Parathyroid adenoma (tissue), 2 donors: ENCODE measurements around the gene DCANP1.
A peak's percentile ranks its signal among the peaks of the same experiment; 100 is the strongest.

Source experiments
- H2AFZ ChIP-seq: fragments of 300-600 bp; sonication (generic); one replicate; pipeline ENCODE4 v1.7.0; 2017; ENCODE audit warnings: antibody characterized with exemption, mild to moderate bottlenecking
- H3K27ac ChIP-seq: fragments of 300-600 bp; sonication (generic); one replicate; pipeline ENCODE4 v1.7.0; 2017
- H3K27me3 ChIP-seq: fragments of 300-600 bp; sonication (generic); one replicate; pipeline ENCODE4 v1.7.0; 2017; ENCODE audit warnings: low read length; ENCODE audit not compliant: control insufficient read depth, insufficient read depth
- H3K36me3 ChIP-seq: fragments of 300-600 bp; sonication (generic); one replicate; pipeline ENCODE4 v1.7.0; 2017; ENCODE audit warnings: low read length; ENCODE audit not compliant: control insufficient read depth, insufficient read depth
- H3K4me1 ChIP-seq: fragments of 300-600 bp; sonication (generic); one replicate; pipeline ENCODE4 v1.7.0; 2017; ENCODE audit warnings: control low read depth
- H3K4me2 ChIP-seq: fragments of 300-600 bp; sonication (generic); one replicate; pipeline ENCODE4 v1.7.0; 2017; ENCODE audit warnings: low read length
- H3K4me3 ChIP-seq: fragments of 300-600 bp; sonication (generic); one replicate; pipeline ENCODE4 v1.7.0; 2017; ENCODE audit warnings: low read depth, low read length
- H3K79me2 ChIP-seq: fragments of 300-600 bp; sonication (generic); one replicate; pipeline ENCODE4 v1.7.0; 2017; ENCODE audit warnings: control low read depth
- H3K9ac ChIP-seq: fragments of 300-600 bp; sonication (generic); one replicate; pipeline ENCODE4 v1.7.0; 2017; ENCODE audit warnings: mild to moderate bottlenecking
- H3K9me3 ChIP-seq: fragments of 300-600 bp; sonication (generic); one replicate; pipeline ENCODE4 v1.7.0; 2017; ENCODE audit warnings: low read length; ENCODE audit not compliant: control insufficient read depth
- CTCF ChIP-seq: fragments of 300-600 bp; sonication (generic); IDR thresholded peaks from one replicate; pipeline ENCODE4 v1.7.0; 2017; ENCODE audit warnings: antibody characterized with exemption, mild to moderate bottlenecking
- donor health status: primary hyperparathyroidism.

Gene DCANP1

GRCh38 chr5:135462304-135462703 is 15.2 kb upstream of the DCANP1 start:
- TF ChIP-seq CTCF = peak; percentile 35
- Histone ChIP-seq H3K9ac (no peak overlapping the region), H3K4me2 (no peak overlapping the region), H3K4me1 (peaks cover 4% of the 10 kb centered on the region), H3K9me3 (no peaks in the 10 kb centered on the region), H3K27me3 (peaks cover 5% of the 10 kb centered on the region), H2AFZ (no peak overlapping the region), H3K27ac (no peak overlapping the region), H3K4me3 (no peak overlapping the region), H3K36me3 (no peaks in the 10 kb centered on the region), H3K79me2 (no peaks in the 10 kb centered on the region)

- Histone ChIP-seq H3K9me3 (no peaks in the 10 kb centered on the region), H2AFZ (no peak overlapping the region), H3K9ac (no peak overlapping the region), H3K4me2 (no peak overlapping the region), H3K27me3 (no peaks in the 10 kb centered on the region), H3K4me3 (no peak overlapping the region), H3K79me2 (no peaks in the 10 kb centered on the region), H3K36me3 (no peaks in the 10 kb centered on the region), H3K4me1 (peaks cover 4% of the 10 kb centered on the region), H3K27ac (no peak overlapping the region)
- no peak for TF ChIP-seq CTCF
Measured at GRCh38 chr5:135461481-135462151, 14.5 kb upstream of the DCANP1 start.

GRCh38 chr5:135460246-135461033 is 13.3 kb upstream of the DCANP1 start:
- H3K9me3 ChIP-seq = no peaks in the 10 kb centered on the region
- no peak for TF ChIP-seq CTCF
- H3K36me3 ChIP-seq = no peaks in the 10 kb centered on the region
- H3K27ac ChIP-seq = no peak overlapping the region
- H3K4me1 ChIP-seq = no peaks in the 10 kb centered on the region
- no peak overlapping the region for H3K4me3 ChIP-seq
- H3K27me3 ChIP-seq = no peaks in the 10 kb centered on the region
- no peak overlapping the region for H3K9ac ChIP-seq
- no peak overlapping the region for H3K4me2 ChIP-seq
- no peak overlapping the region for H2AFZ ChIP-seq
- H3K79me2 ChIP-seq = no peaks in the 10 kb centered on the region

GRCh38 chr5:135458921-135459331 is 11.8 kb upstream of the DCANP1 start:
- H3K4me3 ChIP-seq = no peak overlapping the region
- H3K27ac ChIP-seq = no peak overlapping the region
- no peaks in the 10 kb centered on the region for H3K4me1 ChIP-seq
- TF ChIP-seq CTCF = no peak
- H3K9ac ChIP-seq = no peak overlapping the region
- H3K27me3 ChIP-seq = no peaks in the 10 kb centered on the region
- H3K9me3 ChIP-seq = no peaks in the 10 kb centered on the region
- H3K36me3 ChIP-seq = no peaks in the 10 kb centered on the region
- no peak overlapping the region for H3K4me2 ChIP-seq
- H2AFZ ChIP-seq = no peak overlapping the region
- H3K79me2 ChIP-seq = no peaks in the 10 kb centered on the region
